ENCODE results near the gene HS3ST2. TPM values are rescaled to one million over a fixed set of nuclear protein-coding genes. Genes with fewer than 3 reads are reported as not detected.

The HS3ST2 gene
- total and polyA plus RNA-seq, 2 experiments from 2014 or later: 0.17 TPM; not detected in 1

DNA sequence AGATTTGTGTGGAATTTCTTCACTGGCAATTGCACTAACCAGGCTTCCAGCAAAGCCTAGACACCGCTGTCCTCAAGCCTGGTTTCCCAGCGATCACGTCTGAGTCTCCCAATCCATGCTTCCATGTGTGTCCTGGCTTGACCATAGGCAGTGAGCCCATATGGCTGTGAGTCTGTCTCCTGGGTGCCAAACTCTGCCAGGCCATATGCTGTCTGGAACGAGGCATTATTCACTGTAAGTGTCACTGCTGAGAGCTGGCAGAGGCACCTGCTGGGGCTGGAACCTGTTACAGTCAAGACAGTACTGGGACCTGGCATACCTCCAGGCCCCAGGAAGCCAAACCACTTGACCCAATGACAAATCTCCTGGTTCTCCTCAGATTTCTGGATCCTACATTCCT is 60.4 kb downstream of the HS3ST2 start:
- no peak overlapping the region for H3K4me3 ChIP-seq
- H3K36me3 ChIP-seq (replicated peaks; ENCODE audit: insufficient read depth, low read depth): no peaks in the 10 kb centered on the region
- no peak for DNase-seq (ENCODE audit: low spot score)
- H3K27ac ChIP-seq: no peak overlapping the region
- no peaks in the 10 kb centered on the region for H4K20me1 ChIP-seq (ENCODE audit: insufficient read depth, poor library complexity, severe bottlenecking)
- H2AFZ ChIP-seq: no peak overlapping the region
- peaks cover 4% of the 10 kb centered on the region for H3K27me3 ChIP-seq
- H3K9me2 ChIP-seq (replicated peaks; ENCODE audit: insufficient read depth): no peaks in the 10 kb centered on the region
- H3K4me2 ChIP-seq: no peak overlapping the region
- 88% methylated on average over 4 of the region's 4 CpGs for WGBS (ENCODE audit: low lambda C conversion rate, missing lambda C conversion rate)
- no peaks in the 10 kb centered on the region for H3K79me2 ChIP-seq
- TF ChIP-seq EZH2 (IDR thresholded peaks at IDR 0.05; ENCODE audit: borderline replicate concordance): no peak
- TF ChIP-seq, protein P1, sequence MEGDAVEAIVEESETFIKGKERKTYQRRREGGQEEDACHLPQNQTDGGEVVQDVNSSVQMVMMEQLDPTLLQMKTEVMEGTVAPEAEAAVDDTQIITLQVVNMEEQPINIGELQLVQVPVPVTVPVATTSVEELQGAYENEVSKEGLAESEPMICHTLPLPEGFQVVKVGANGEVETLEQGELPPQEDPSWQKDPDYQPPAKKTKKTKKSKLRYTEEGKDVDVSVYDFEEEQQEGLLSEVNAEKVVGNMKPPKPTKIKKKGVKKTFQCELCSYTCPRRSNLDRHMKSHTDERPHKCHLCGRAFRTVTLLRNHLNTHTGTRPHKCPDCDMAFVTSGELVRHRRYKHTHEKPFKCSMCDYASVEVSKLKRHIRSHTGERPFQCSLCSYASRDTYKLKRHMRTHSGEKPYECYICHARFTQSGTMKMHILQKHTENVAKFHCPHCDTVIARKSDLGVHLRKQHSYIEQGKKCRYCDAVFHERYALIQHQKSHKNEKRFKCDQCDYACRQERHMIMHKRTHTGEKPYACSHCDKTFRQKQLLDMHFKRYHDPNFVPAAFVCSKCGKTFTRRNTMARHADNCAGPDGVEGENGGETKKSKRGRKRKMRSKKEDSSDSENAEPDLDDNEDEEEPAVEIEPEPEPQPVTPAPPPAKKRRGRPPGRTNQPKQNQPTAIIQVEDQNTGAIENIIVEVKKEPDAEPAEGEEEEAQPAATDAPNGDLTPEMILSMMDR (IDR thresholded peaks at IDR 0.05; ENCODE audit: poor library complexity): no peak
- no peak for TF ChIP-seq EZH2phosphoT487 (IDR thresholded peaks at IDR 0.05; ENCODE audit: low read depth, severe bottlenecking, unreplicated experiment)
- H3K4me1 ChIP-seq (ENCODE audit: insufficient read depth): no peaks in the 10 kb centered on the region
- no peaks in the 10 kb centered on the region for H3K9me3 ChIP-seq (ENCODE audit: low read depth)

DNA sequence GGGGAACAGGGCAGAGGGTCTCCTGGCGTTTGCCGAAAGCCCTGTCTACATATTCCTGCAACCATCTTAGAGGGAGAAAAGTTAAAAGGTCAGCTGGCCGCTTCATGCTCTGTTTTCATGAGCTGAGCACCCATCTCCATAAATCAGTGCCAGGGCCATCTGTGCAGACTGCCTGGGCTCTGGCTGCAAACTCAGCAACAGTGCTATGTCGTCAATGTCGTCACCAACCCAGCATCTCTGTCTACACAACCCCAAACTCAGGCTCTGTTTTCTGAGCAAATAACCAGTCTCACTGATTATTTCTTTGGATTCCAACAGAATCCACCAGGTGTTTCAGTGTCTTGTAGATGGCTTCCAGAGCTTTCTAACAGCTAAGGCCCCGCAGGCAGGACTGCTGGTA is 65.0 kb downstream of the HS3ST2 start:
- Histone ChIP-seq H3K9me2 (replicated peaks; ENCODE audit: insufficient read depth) (no peaks in the 10 kb centered on the region), H3K4me1 (ENCODE audit: insufficient read depth) (no peaks in the 10 kb centered on the region)

DNA sequence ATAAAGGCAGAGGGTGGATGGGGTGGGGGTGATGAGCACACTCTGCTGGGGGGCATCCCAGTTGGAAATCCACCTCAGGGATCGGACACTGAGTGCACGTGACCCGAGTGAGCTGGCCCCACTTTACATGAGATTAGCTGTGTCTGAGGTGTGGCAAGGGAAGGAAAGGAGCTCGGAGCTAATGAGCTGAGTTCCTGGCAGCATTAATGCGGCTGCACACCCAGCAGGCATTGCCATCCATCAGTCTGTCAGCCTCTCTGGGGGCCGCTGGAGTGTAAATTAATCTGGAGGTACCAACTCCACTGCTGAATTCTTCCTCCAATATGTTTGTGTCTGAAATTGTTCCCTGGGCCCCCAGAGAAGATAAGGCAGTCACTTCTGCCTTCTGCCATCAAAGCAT is 65.5 kb downstream of the HS3ST2 start:
- Histone ChIP-seq H3K4me2 (no peak overlapping the region), H2AFZ (no peak overlapping the region), H3K27ac (no peak overlapping the region), H3K4me3 (no peak overlapping the region), H3K79me2 (no peaks in the 10 kb centered on the region), H3K9me3 (ENCODE audit: low read depth) (no peaks in the 10 kb centered on the region), H4K20me1 (ENCODE audit: insufficient read depth, poor library complexity, severe bottlenecking) (no peaks in the 10 kb centered on the region), H3K9me2 (replicated peaks; ENCODE audit: insufficient read depth) (no peaks in the 10 kb centered on the region), H3K4me1 (ENCODE audit: insufficient read depth) (no peaks in the 10 kb centered on the region), H3K27me3 (peaks cover 4% of the 10 kb centered on the region), H3K36me3 (replicated peaks; ENCODE audit: insufficient read depth, low read depth) (no peaks in the 10 kb centered on the region)
- DNase-seq (ENCODE audit: low spot score): no peak
- 75% methylated on average over 6 of the region's 6 CpGs for WGBS (ENCODE audit: low lambda C conversion rate, missing lambda C conversion rate)
- no peak for TF ChIP-seq EZH2phosphoT487 (IDR thresholded peaks at IDR 0.05; ENCODE audit: low read depth, severe bottlenecking, unreplicated experiment)
- no peak for TF ChIP-seq EZH2 (IDR thresholded peaks at IDR 0.05; ENCODE audit: borderline replicate concordance)
- TF ChIP-seq, protein P1 (IDR thresholded peaks at IDR 0.05; ENCODE audit: poor library complexity): no peak

More for the DNA sequence above, 65.0 kb downstream of the HS3ST2 start:
- H3K4me3 ChIP-seq: no peak overlapping the region
- H3K4me2 ChIP-seq: no peak overlapping the region
- no peak overlapping the region for H3K27ac ChIP-seq
- no peak for DNase-seq (ENCODE audit: low spot score)
- H3K36me3 ChIP-seq (replicated peaks; ENCODE audit: insufficient read depth, low read depth): no peaks in the 10 kb centered on the region
- no peak for TF ChIP-seq EZH2 (IDR thresholded peaks at IDR 0.05; ENCODE audit: borderline replicate concordance)
- TF ChIP-seq, protein P1 (IDR thresholded peaks at IDR 0.05; ENCODE audit: poor library complexity): no peak
- 80% methylated on average over 6 of the region's 6 CpGs for WGBS (ENCODE audit: low lambda C conversion rate, missing lambda C conversion rate)
- peaks cover 4% of the 10 kb centered on the region for H3K27me3 ChIP-seq
- H3K79me2 ChIP-seq: no peaks in the 10 kb centered on the region
- H3K9me3 ChIP-seq (ENCODE audit: low read depth): no peaks in the 10 kb centered on the region
- H4K20me1 ChIP-seq (ENCODE audit: insufficient read depth, poor library complexity, severe bottlenecking): no peaks in the 10 kb centered on the region
- no peak overlapping the region for H2AFZ ChIP-seq

DNA sequence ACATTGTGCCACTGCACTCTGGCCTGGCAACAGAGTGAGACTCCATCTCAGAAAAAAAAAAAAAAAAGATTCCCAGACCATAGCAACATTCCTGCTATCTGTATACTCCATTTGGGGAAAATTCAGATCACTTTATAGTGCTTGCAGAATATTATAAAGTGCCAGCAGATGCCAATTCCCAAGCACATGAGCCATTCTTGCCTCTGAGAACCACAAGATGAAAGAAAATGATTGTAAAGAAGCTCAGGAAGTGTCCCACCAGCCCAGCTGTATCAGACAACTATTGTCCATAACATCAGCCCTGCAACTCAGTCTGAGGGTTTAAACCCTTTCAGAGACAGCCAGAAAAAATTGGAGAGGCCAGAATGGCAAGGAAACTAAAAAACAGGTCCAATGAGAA is 69.0 kb downstream of the HS3ST2 start:
- no peaks in the 10 kb centered on the region for H4K20me1 ChIP-seq (ENCODE audit: insufficient read depth, poor library complexity, severe bottlenecking)
- H3K4me3 ChIP-seq: no peak overlapping the region
- H3K9me3 ChIP-seq (ENCODE audit: low read depth): no peaks in the 10 kb centered on the region
- H3K4me2 ChIP-seq: no peak overlapping the region
- H3K27me3 ChIP-seq: peaks cover 4% of the 10 kb centered on the region
- H2AFZ ChIP-seq: no peak overlapping the region
- no peaks in the 10 kb centered on the region for H3K4me1 ChIP-seq (ENCODE audit: insufficient read depth)
- no peaks in the 10 kb centered on the region for H3K9me2 ChIP-seq (replicated peaks; ENCODE audit: insufficient read depth)
- no peak overlapping the region for H3K27ac ChIP-seq
- no peaks in the 10 kb centered on the region for H3K79me2 ChIP-seq
- no peak for TF ChIP-seq EZH2 (IDR thresholded peaks at IDR 0.05; ENCODE audit: borderline replicate concordance)
- no peak for DNase-seq (ENCODE audit: low spot score)
- no peaks in the 10 kb centered on the region for H3K36me3 ChIP-seq (replicated peaks; ENCODE audit: insufficient read depth, low read depth)

All from hepatocyte (in vitro differentiated cells).